EH (cell line): ENCODE data around the gene TMEM253.

ENCODE experiments used
- DNase-seq: peaks from one replicate; pipeline ENCODE4 v3.0.0-alpha.2; 2015; ENCODE audit warnings: low read depth

Gene TMEM253

GRCh38 chr14:21071225-21072030 lies 29.4 kb upstream of the TMEM253 start:
- DNase-seq, result peak; percentile 95

- peak; percentile 76 for DNase-seq
Observed at GRCh38 chr14:21072031-21072473, 28.8 kb upstream of the TMEM253 start.

GRCh38 chr14:21072781-21073339 lies 28.0 kb upstream of the TMEM253 start:
- DNase-seq, result no peak

- DNase-seq, result no peak
Observed at GRCh38 chr14:21073921-21074320, 26.9 kb upstream of the TMEM253 start.

GRCh38 chr14:21074398-21075272 lies 26.2 kb upstream of the TMEM253 start:
- DNase-seq, result no peak

- DNase-seq, result no peak
Observed at GRCh38 chr14:21075719-21076437, 25.0 kb upstream of the TMEM253 start.

GRCh38 chr14:21077672-21078071 lies 23.2 kb upstream of the TMEM253 start:
- DNase-seq, result no peak

GRCh38 chr14:21078287-21078686 lies 22.6 kb upstream of the TMEM253 start:
- DNase-seq, result no peak

GRCh38 chr14:21078726-21079125 lies 22.1 kb upstream of the TMEM253 start:
- DNase-seq, result no peak

GRCh38 chr14:21081521-21082142 lies 19.2 kb upstream of the TMEM253 start:
- no peak for DNase-seq

- DNase-seq, result no peak
Observed at GRCh38 chr14:21083565-21084325, 17.1 kb upstream of the TMEM253 start.

- DNase-seq, result no peak
Observed at GRCh38 chr14:21084396-21084795, 16.5 kb upstream of the TMEM253 start.

GRCh38 chr14:21084998-21085853 lies 15.6 kb upstream of the TMEM253 start:
- peak; percentile 80 for DNase-seq

GRCh38 chr14:21086908-21087293 lies 14.0 kb upstream of the TMEM253 start:
- no peak for DNase-seq

- peak; percentile 97 for DNase-seq
Observed at GRCh38 chr14:21087294-21088091, 13.4 kb upstream of the TMEM253 start.

- DNase-seq, result no peak
Observed at GRCh38 chr14:21088687-21089086, 12.2 kb upstream of the TMEM253 start.

GRCh38 chr14:21089271-21089670 lies 11.6 kb upstream of the TMEM253 start:
- no peak for DNase-seq

GRCh38 chr14:21089877-21090193 lies 11.0 kb upstream of the TMEM253 start:
- no peak for DNase-seq
